ENCODE measurements around the gene PTPN14.

The PTPN14 gene

GRCh38 chr1:214384373-214385079 lies 166.9 kb downstream of the PTPN14 start:
- no peak for DNase-seq
- TF ChIP-seq CTCF (IDR thresholded peaks at IDR 0.05; ENCODE audit: low read depth, low read length): no peak
- Histone ChIP-seq H3K9me3 (no peaks in the 10 kb centered on the region), H3K4me1 (no peaks in the 10 kb centered on the region), H3K27me3 (peaks cover 3% of the 10 kb centered on the region; the same call in 1 of the 2 replicates), H3K36me3 (no peaks in the 10 kb centered on the region), H3K4me3 (ENCODE audit: low read depth, low read length) (no peak overlapping the region)

DNA sequence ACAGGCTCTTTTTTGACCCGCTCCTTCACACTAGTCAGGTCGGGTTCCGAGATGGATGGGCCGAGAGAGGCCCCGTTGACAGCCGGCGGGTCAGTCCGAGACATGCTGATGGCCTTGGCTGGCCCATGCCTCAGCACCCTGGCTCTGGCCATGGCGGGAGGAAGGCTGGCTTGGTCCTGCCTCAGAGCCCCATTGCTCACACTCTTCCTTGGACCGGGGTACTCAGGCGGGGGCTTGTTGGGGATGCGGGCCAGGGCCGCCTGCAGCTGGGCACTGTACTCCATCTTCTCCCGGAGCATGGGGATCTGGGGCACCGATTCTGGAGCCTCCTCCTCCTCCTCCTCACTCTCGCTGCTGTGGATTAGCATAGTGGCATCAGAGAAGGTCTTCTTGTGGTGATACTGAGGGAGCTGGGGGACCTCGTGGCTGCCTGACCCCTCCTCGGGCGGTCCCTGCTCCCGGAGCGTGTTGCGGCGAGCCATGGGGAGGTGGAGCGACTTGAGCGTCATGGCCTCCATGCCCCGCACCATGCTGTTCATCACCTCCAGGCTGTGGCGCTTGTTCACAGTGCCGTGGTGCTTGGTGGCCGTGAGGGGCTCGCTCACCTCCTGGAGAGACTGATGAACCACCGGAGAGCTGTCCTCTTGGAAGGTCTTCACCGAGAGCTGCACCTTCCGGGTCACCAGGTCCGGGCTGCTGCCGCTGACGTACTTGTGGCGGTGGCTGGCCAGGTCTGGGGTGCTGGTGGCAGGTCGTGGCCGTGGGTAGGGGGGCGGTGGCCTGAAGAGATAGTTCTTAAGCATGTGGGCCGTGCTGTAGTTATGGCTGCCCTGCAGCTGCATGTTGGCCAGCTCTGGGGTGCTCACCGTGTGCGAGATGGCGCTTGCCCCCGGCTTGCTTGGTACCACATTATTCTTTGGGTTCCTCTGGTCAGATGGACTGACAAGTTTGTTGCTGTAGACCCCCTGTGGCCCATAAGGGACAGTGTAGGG lies 167.7 kb downstream of the PTPN14 start:
- Histone ChIP-seq H3K9me3 (no peaks in the 10 kb centered on the region), H3K4me1 (no peaks in the 10 kb centered on the region), H3K27me3 (peaks cover 11% of the 10 kb centered on the region), H3K4me3 (ENCODE audit: low read depth, low read length) (no peak overlapping the region), H3K36me3 (no peaks in the 10 kb centered on the region)
- no peak for DNase-seq
- TF ChIP-seq CTCF (IDR thresholded peaks at IDR 0.05; ENCODE audit: low read depth, low read length): no peak

DNA sequence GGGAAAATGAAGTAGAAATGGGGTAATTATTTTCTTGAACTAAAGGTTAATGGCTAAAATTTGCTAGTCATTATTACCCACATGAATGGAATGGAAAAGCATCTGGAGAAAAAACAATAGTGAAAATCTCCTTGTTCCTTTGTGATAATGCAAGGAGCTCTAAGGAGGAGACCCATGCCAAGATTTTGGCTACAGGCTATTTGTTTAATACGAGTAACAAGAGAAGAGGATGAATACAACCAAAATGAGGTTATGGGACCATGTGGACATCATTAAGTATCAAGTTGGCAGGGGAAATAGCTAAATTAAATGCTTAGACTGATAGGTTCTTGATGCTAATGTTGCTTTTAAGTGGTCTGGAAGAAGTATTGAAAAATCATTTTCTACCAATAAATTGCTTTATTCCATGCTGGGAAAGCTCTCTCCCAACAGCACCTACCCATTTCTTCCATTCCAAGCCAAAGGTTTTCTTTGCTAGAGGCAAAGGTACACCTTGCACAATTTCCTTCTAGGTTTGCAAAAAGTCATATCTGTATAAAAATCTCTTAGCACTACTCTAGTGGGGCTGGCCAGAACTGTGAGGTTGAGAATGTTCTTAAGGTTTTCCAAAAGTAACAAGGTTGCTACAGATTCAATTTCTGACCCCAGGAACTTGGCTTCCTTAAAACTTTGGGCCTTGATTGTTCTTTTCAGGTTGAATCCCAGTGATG lies 170.3 kb downstream of the PTPN14 start:
- no peak for TF ChIP-seq CTCF (IDR thresholded peaks at IDR 0.05; ENCODE audit: low read depth, low read length)
- H3K36me3 ChIP-seq: no peaks in the 10 kb centered on the region
- H3K4me1 ChIP-seq: no peaks in the 10 kb centered on the region
- no peak for DNase-seq
- H3K4me3 ChIP-seq (ENCODE audit: low read depth, low read length): no peak overlapping the region
- H3K9me3 ChIP-seq: no peaks in the 10 kb centered on the region
- H3K27me3 ChIP-seq: peaks cover 16% of the 10 kb centered on the region

- DNase-seq: no peak
- H3K4me3 ChIP-seq (ENCODE audit: low read depth, low read length): no peak overlapping the region
- H3K9me3 ChIP-seq: no peaks in the 10 kb centered on the region
- TF ChIP-seq CTCF (IDR thresholded peaks at IDR 0.05; ENCODE audit: low read depth, low read length): no peak
- peaks cover 16% of the 10 kb centered on the region for H3K27me3 ChIP-seq
- no peaks in the 10 kb centered on the region for H3K36me3 ChIP-seq
- H3K4me1 ChIP-seq: no peaks in the 10 kb centered on the region
These were observed 171.0 kb downstream of the PTPN14 start for GRCh38 chr1:214380396-214380795.

GRCh38 chr1:214379236-214379970 lies 172.0 kb downstream of the PTPN14 start:
- TF ChIP-seq CTCF (IDR thresholded peaks at IDR 0.05; ENCODE audit: low read depth, low read length): no peak
- no peaks in the 10 kb centered on the region for H3K9me3 ChIP-seq
- no peak for DNase-seq
- peaks cover 16% of the 10 kb centered on the region for H3K27me3 ChIP-seq
- no peak overlapping the region for H3K4me3 ChIP-seq (ENCODE audit: low read depth, low read length)
- H3K36me3 ChIP-seq: no peaks in the 10 kb centered on the region
- no peaks in the 10 kb centered on the region for H3K4me1 ChIP-seq

Measured in BE2C (cell line).